ENCODE measurements around the gene ODF2.

DNA sequence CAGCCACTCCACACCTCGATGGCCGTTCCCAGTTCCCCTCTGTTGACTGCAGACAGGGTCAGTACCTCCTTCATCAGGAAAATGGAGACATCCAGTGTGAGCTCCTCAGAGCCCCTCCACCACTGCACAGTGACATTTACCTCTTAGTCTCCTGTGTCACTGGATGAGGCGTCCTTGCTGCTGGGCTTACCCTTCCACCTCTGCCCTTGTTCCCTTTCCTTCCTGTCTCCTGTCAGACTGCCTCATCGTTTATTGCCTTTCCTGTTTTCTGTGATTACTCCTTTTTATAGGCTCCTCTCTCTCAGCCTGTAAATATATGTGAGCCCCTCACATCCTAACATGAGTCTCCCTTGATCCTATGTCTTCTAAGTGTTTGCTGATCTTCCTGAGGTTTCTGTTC, 73.4 kb downstream of the ODF2 start:
- TF ChIP-seq SRF (IDR thresholded peaks at IDR 0.05; ENCODE audit: low read depth, low read length): no peak
- no peak for TF ChIP-seq RNF2 (IDR thresholded peaks at IDR 0.05; ENCODE audit: borderline replicate concordance, low read depth, low read length, missing control alignments, poor library complexity, severe bottlenecking)
- no peak for TF ChIP-seq EGR1 (IDR thresholded peaks at IDR 0.05; ENCODE audit: borderline replicate concordance, low read depth, low read length)
- TF ChIP-seq BRCA1 (IDR thresholded peaks at IDR 0.05; ENCODE audit: low read depth, low read length): no peak
- TF ChIP-seq, protein P1, sequence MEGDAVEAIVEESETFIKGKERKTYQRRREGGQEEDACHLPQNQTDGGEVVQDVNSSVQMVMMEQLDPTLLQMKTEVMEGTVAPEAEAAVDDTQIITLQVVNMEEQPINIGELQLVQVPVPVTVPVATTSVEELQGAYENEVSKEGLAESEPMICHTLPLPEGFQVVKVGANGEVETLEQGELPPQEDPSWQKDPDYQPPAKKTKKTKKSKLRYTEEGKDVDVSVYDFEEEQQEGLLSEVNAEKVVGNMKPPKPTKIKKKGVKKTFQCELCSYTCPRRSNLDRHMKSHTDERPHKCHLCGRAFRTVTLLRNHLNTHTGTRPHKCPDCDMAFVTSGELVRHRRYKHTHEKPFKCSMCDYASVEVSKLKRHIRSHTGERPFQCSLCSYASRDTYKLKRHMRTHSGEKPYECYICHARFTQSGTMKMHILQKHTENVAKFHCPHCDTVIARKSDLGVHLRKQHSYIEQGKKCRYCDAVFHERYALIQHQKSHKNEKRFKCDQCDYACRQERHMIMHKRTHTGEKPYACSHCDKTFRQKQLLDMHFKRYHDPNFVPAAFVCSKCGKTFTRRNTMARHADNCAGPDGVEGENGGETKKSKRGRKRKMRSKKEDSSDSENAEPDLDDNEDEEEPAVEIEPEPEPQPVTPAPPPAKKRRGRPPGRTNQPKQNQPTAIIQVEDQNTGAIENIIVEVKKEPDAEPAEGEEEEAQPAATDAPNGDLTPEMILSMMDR (IDR thresholded peaks at IDR 0.05; ENCODE audit: control extremely low read depth in 1 of 3, insufficient read depth in 1 of 3, low read depth in 1 of 3, low read length in 3 of 3): no peak
- no peak for TF ChIP-seq CREB1 (IDR thresholded peaks at IDR 0.05)
- TF ChIP-seq GABPA (IDR thresholded peaks at IDR 0.05; ENCODE audit: borderline replicate concordance, insufficient read depth, low read length): no peak
- TF ChIP-seq JUND (IDR thresholded peaks at IDR 0.05; ENCODE audit: low read length): no peak

All from H1 (cell line).